ENCODE data around the gene CEL. TPM values are rescaled to one million over a fixed set of nuclear protein-coding genes. Genes with fewer than 3 reads are reported as not detected.

Gene CEL
- total and polyA plus RNA-seq, 2 donors (not counting 3 experiments of a cell fraction or from before 2014, with no cell fraction given), result 0.92 to 1.1 TPM

GRCh38 chr9:133044125-133044524, 17.7 kb upstream of the CEL start:
- FAIRE-seq (no peak), DNase-seq (ENCODE audit: low read depth, low spot score) (no peak)
- Histone ChIP-seq H3K79me2 (ENCODE audit: control insufficient read depth, insufficient read depth, low read length) (peaks cover 14% of the 10 kb centered on the region), H3K4me3 (replicated peaks in 1 of 3; ENCODE audit: insufficient read depth in 1 of 3, low read depth in 1 of 3, low read length in 3 of 3) (no peak overlapping the region), H3K4me1 (ENCODE audit: control insufficient read depth, extremely low read depth, insufficient read depth, low read length) (no peaks in the 10 kb centered on the region), H3K4me2 (ENCODE audit: insufficient read depth, low read length) (no peak overlapping the region), H4K20me1 (replicated peaks; ENCODE audit: control insufficient read depth, extremely low read depth, insufficient read depth, low read length) (no peaks in the 10 kb centered on the region), H3K9ac (replicated peaks; ENCODE audit: extremely low read depth, insufficient read depth, low read length) (no peak overlapping the region), H3K27me3 (ENCODE audit: control insufficient read depth in 2 of 2, insufficient read depth in 2 of 2, low read length in 2 of 2) (no peaks in the 10 kb centered on the region), H3K36me3 (ENCODE audit: control insufficient read depth in 2 of 2, extremely low read depth in 1 of 2, insufficient read depth in 2 of 2, low read length in 2 of 2) (peaks cover 8 to 46% of the 10 kb centered on the region in 2 experiments), H2AFZ (ENCODE audit: low read depth, low read length) (no peak overlapping the region), H3K9me3 (replicated peaks; ENCODE audit: control insufficient read depth, insufficient read depth, low read length) (no peaks in the 10 kb centered on the region), H3K27ac (ENCODE audit: insufficient read depth, low read depth, low read length) (no peak overlapping the region), H3K9me1 (replicated peaks; ENCODE audit: control insufficient read depth, extremely low read depth, insufficient read depth, low read length) (no peaks in the 10 kb centered on the region)
- POLR2A ChIA-PET, result no interaction called here
- CTCF ChIA-PET, result interaction anchor here (1.1 kb wide), 1 partner anchor 11 kb away, joined by 3 read pairs; no protein-coding TSS in a partner anchor
- BruUV-seq (replicated peaks), result no TSS peak
- dilution Hi-C loops (cut with MboI; ENCODE audit: extremely low pct_ligation_motif_present, low sequenced_read_pairs) (no loop called here), intact Hi-C loops (cut with micrococcal nuclease) (no loop called here)
- TF ChIP-seq CTCF (IDR thresholded peaks at IDR 0.05; ENCODE audit: extremely low read depth in 1 of 2, insufficient read depth in 1 of 2, low read depth in 1 of 2, low read length in 2 of 2), result no peak
- no peak for TF ChIP-seq MAX (IDR thresholded peaks at IDR 0.05; ENCODE audit: insufficient read depth, insufficient read length)
- no peak for TF ChIP-seq POLR2AphosphoS5 (IDR thresholded peaks at IDR 0.05; ENCODE audit: insufficient read depth, low read depth, low read length)
- TF ChIP-seq GATA2 (IDR thresholded peaks at IDR 0.05; ENCODE audit: insufficient read depth, insufficient read length, low read depth, low read length), result no peak
- TF ChIP-seq POLR2A (IDR thresholded peaks at IDR 0.05; ENCODE audit: low read depth, low read length), result no peak
- TF ChIP-seq FOS (IDR thresholded peaks at IDR 0.05; ENCODE audit: borderline replicate concordance, insufficient read depth, low read length), result no peak
- no peak for TF ChIP-seq MYC (IDR thresholded peaks at IDR 0.05; ENCODE audit: low read depth, low read length)
- no peak for TF ChIP-seq EZH2 (IDR thresholded peaks at IDR 0.05; ENCODE audit: borderline replicate concordance, low read depth, low read length, severe bottlenecking)
- TF ChIP-seq JUN (IDR thresholded peaks at IDR 0.05; ENCODE audit: borderline replicate concordance, insufficient read depth, insufficient read length, low read depth), result no peak

Data from endothelial cell of umbilical vein (primary cell).